HEK293 (cell line): ENCODE results near the gene DSCAM.

Experiments
- KLF8 ChIP-seq: fragments of 450-650 bp; formaldehyde crosslinking; IDR thresholded peaks from 2 replicates; pipeline ENCODE4 v1.5.1; 2016; ENCODE audit warnings: missing biosample characterization, missing genetic modification characterization
- TF ChIP-seq, protein P1 (sequence below): fragments of 450-650 bp; formaldehyde crosslinking; IDR thresholded peaks from 2 replicates; pipeline ENCODE4 v1.5.1; 2016; ENCODE audit warnings: missing biosample characterization, missing genetic modification characterization, low read depth

DNA sequence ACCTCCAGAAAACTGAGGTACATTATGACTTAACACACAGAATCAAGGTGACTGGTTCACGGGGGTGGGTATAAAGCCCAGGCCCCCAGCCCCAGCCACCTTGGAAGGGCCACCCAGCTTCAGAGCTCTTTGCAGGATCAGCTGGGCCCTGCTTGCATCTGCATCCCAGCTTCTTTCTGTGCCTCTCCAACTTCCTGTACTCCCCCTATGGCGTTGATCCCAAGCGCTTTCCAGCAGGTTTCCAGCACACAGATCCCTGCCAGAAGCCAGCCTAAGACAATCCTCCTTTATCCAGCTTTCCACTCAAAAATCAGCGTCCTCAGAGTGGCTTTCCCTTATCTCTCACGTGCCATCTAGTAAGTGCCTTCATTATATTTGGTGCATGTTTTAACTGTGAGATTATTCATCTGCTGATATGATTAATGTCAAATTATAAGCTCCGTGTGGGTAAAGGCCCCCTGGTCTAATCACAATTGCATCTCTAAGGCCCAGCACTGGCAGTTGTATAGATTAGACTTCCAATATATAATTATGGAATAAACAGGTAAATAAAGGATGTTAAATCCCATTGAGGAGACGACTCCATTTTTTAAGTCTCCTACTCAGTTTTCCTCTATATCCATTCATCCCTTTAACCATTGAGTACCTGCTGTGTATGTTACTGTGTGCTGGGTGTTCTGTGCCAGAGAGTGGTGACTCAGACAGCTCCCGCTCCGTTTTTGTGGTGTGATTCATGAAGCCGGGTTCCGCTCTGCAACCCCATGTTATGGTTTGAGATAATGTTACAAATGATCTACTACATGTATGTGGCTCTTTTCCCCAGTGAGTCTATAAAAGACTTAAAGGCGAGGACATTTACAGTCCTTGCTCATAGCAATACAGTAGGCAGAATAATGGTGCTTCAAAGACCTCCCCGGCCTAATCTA is 592.2 kb downstream of the DSCAM start:
- no peak for TF ChIP-seq KLF8
- TF ChIP-seq, protein P1, sequence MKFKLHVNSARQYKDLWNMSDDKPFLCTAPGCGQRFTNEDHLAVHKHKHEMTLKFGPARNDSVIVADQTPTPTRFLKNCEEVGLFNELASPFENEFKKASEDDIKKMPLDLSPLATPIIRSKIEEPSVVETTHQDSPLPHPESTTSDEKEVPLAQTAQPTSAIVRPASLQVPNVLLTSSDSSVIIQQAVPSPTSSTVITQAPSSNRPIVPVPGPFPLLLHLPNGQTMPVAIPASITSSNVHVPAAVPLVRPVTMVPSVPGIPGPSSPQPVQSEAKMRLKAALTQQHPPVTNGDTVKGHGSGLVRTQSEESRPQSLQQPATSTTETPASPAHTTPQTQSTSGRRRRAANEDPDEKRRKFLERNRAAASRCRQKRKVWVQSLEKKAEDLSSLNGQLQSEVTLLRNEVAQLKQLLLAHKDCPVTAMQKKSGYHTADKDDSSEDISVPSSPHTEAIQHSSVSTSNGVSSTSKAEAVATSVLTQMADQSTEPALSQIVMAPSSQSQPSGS (tag by site-specific recombination) = no peak
